ENCODE data around the gene NANOS2. TPM values are rescaled to one million over a fixed set of nuclear protein-coding genes. Genes with fewer than 3 reads are reported as not detected.

Gene NANOS2
- total and polyA plus RNA-seq, 2 of the 13 experiments (the other 11 are each of a cell fraction or from before 2014, with no cell fraction given), result not detected

DNA sequence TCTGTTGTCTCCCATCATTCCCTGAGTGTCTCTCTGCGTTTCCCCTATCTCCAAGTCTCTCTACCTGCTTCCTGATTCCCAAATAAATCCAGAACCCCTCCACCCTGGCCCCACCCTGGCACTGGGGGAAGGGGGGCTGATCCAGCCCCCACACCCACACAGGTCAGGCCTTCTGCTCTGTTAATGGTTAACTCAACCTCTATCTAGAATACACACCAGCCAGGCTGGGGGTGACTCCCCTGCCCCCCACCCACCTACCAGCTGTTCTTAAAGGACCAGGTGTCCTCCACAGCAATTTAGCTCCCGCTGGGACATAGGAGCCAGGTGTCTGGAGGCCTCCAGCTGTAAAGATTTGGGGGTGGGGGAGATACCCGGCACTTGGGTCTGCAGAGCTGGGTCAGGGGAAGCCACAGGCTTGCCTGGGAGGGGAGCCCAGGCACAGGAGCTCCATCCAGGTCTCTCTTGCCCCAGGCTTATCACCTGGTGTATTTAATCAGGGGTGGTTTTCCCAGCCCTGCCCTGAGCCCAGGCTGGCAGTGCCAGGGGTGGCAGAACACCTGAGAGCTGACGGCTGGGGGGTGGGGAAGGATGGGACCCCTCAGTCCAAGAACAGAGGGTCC, 32.6 kb downstream of the NANOS2 start (continued):
- TF ChIP-seq MXI1 (IDR thresholded peaks at IDR 0.05; ENCODE audit: borderline replicate concordance, low read depth, low read length) (peak; percentile 31; the same call in 1 of the 3 replicates), SIX4 (CRISPR knock-in tag; IDR thresholded peaks at IDR 0.05) (no peak; the same call in 1 of the 2 replicates), FIP1L1 (IDR thresholded peaks at IDR 0.05; ENCODE audit: borderline replicate concordance, insufficient read depth, low read depth, low read length) (no peak), NCOR1 (IDR thresholded peaks at IDR 0.05; ENCODE audit: borderline replicate concordance, low read length) (peak; percentile 32; the same call in 1 of the 2 replicates), ZSCAN29 (CRISPR knock-in tag; conservative IDR thresholded peaks at IDR 0.05) (no peak), ZNF766 (CRISPR knock-in tag; IDR thresholded peaks at IDR 0.05; ENCODE audit: borderline replicate concordance) (0 out of 2 replicates have a peak, but pooled peaks have one; percentile 33), DNMT1 (CRISPR knock-in tag; IDR thresholded peaks at IDR 0.05) (no peak)
- TF ChIP-seq, protein P1, sequence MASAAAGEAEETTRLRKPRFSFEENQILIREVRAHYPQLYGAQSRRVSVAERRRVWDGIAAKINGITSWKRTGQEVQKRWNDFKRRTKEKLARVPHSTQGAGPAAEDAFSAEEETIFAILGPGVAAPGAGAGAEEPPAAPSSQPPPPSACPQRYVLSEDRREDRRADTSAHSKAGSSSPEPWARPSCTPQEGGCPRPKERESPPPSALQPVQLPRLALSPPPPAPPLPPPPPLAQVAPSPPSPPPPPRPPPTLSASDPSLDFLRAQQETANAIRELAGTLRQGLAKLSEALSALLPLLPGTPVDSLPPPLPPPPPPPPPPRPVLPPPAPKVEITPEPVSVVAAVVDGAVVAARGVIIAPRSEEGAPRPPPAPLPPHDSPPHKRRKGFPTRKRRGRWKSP (CRISPR knock-in tag; IDR thresholded peaks at IDR 0.05), result 0 out of 2 replicates have a peak, but pooled peaks have one; percentile 32
- TF ChIP-seq, protein P2, sequence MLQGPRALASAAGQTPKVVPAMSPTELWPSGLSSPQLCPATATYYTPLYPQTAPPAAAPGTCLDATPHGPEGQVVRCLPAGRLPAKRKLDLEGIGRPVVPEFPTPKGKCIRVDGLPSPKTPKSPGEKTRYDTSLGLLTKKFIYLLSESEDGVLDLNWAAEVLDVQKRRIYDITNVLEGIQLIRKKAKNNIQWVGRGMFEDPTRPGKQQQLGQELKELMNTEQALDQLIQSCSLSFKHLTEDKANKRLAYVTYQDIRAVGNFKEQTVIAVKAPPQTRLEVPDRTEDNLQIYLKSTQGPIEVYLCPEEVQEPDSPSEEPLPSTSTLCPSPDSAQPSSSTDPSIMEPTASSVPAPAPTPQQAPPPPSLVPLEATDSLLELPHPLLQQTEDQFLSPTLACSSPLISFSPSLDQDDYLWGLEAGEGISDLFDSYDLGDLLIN (CRISPR knock-in tag; IDR thresholded peaks at IDR 0.05; ENCODE audit: borderline replicate concordance), result no peak
- TF ChIP-seq, protein P3, sequence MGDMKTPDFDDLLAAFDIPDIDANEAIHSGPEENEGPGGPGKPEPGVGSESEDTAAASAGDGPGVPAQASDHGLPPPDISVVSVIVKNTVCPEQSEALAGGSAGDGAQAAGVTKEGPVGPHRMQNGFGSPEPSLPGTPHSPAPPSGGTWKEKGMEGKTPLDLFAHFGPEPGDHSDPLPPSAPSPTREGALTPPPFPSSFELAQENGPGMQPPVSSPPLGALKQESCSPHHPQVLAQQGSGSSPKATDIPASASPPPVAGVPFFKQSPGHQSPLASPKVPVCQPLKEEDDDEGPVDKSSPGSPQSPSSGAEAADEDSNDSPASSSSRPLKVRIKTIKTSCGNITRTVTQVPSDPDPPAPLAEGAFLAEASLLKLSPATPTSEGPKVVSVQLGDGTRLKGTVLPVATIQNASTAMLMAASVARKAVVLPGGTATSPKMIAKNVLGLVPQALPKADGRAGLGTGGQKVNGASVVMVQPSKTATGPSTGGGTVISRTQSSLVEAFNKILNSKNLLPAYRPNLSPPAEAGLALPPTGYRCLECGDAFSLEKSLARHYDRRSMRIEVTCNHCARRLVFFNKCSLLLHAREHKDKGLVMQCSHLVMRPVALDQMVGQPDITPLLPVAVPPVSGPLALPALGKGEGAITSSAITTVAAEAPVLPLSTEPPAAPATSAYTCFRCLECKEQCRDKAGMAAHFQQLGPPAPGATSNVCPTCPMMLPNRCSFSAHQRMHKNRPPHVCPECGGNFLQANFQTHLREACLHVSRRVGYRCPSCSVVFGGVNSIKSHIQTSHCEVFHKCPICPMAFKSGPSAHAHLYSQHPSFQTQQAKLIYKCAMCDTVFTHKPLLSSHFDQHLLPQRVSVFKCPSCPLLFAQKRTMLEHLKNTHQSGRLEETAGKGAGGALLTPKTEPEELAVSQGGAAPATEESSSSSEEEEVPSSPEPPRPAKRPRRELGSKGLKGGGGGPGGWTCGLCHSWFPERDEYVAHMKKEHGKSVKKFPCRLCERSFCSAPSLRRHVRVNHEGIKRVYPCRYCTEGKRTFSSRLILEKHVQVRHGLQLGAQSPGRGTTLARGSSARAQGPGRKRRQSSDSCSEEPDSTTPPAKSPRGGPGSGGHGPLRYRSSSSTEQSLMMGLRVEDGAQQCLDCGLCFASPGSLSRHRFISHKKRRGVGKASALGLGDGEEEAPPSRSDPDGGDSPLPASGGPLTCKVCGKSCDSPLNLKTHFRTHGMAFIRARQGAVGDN (CRISPR knock-in tag; IDR thresholded peaks at IDR 0.05), result no peak; the same call in 1 of the 2 replicates
- TF ChIP-seq, protein P4, sequence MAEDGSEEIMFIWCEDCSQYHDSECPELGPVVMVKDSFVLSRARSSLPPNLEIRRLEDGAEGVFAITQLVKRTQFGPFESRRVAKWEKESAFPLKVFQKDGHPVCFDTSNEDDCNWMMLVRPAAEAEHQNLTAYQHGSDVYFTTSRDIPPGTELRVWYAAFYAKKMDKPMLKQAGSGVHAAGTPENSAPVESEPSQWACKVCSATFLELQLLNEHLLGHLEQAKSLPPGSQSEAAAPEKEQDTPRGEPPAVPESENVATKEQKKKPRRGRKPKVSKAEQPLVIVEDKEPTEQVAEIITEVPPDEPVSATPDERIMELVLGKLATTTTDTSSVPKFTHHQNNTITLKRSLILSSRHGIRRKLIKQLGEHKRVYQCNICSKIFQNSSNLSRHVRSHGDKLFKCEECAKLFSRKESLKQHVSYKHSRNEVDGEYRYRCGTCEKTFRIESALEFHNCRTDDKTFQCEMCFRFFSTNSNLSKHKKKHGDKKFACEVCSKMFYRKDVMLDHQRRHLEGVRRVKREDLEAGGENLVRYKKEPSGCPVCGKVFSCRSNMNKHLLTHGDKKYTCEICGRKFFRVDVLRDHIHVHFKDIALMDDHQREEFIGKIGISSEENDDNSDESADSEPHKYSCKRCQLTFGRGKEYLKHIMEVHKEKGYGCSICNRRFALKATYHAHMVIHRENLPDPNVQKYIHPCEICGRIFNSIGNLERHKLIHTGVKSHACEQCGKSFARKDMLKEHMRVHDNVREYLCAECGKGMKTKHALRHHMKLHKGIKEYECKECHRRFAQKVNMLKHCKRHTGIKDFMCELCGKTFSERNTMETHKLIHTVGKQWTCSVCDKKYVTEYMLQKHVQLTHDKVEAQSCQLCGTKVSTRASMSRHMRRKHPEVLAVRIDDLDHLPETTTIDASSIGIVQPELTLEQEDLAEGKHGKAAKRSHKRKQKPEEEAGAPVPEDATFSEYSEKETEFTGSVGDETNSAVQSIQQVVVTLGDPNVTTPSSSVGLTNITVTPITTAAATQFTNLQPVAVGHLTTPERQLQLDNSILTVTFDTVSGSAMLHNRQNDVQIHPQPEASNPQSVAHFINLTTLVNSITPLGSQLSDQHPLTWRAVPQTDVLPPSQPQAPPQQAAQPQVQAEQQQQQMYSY (CRISPR knock-in tag; IDR thresholded peaks at IDR 0.05), result no peak
- TF ChIP-seq, protein P5, sequence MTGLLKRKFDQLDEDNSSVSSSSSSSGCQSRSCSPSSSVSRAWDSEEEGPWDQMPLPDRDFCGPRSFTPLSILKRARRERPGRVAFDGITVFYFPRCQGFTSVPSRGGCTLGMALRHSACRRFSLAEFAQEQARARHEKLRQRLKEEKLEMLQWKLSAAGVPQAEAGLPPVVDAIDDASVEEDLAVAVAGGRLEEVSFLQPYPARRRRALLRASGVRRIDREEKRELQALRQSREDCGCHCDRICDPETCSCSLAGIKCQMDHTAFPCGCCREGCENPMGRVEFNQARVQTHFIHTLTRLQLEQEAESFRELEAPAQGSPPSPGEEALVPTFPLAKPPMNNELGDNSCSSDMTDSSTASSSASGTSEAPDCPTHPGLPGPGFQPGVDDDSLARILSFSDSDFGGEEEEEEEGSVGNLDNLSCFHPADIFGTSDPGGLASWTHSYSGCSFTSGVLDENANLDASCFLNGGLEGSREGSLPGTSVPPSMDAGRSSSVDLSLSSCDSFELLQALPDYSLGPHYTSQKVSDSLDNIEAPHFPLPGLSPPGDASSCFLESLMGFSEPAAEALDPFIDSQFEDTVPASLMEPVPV (CRISPR knock-in tag; IDR thresholded peaks at IDR 0.05), result peak; percentile 84
- TF ChIP-seq, protein P6, sequence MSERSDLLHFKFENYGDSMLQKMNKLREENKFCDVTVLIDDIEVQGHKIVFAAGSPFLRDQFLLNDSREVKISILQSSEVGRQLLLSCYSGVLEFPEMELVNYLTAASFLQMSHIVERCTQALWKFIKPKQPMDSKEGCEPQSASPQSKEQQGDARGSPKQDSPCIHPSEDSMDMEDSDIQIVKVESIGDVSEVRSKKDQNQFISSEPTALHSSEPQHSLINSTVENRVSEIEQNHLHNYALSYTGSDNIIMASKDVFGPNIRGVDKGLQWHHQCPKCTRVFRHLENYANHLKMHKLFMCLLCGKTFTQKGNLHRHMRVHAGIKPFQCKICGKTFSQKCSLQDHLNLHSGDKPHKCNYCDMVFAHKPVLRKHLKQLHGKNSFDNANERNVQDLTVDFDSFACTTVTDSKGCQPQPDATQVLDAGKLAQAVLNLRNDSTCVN (CRISPR knock-in tag; IDR thresholded peaks at IDR 0.05; ENCODE audit: borderline replicate concordance), result peak; percentile 77; the same call in 1 of the 2 replicates

Measured in HepG2 (cell line).